Uterus (tissue), 2 donors: ENCODE measurements around the gene BMP5.

Experiments used
- CTCF ChIP-seq, 4 experiments: fragments of 200-600 bp in 2 of 4; fragments of 450-650 bp in 2 of 4; sonication (generic) in 2 of 4; IDR thresholded peaks; one replicate each; pipeline ENCODE4 v1.5.1; 2016 to 2019; ENCODE audit warnings: antibody characterized with exemption in 4 of 4, mild to moderate bottlenecking in 2 of 4, moderate library complexity in 1 of 4
- POLR2A ChIP-seq, 2 donors: fragments of 450-650 bp; IDR thresholded peaks; one replicate each; pipeline ENCODE4 v1.6.1; 2016; ENCODE audit warnings: antibody characterized with exemption in 2 of 2, mild to moderate bottlenecking in 1 of 2, moderate library complexity in 1 of 2

- no peak for TF ChIP-seq POLR2A (IDR thresholded peaks at IDR 0.05)
- no peak for TF ChIP-seq CTCF (IDR thresholded peaks at IDR 0.05)
Measured at GRCh38 chr6:55895972-55896730, 20.8 kb upstream of the BMP5 start.
